Lung (tissue), 12 donors: ENCODE measurements around the gene CHST11. TPM values are rescaled to one million over a fixed set of nuclear protein-coding genes. Genes with fewer than 3 reads are reported as not detected.

Experiments used
- ATAC-seq: fragments of 200-7000 bp; cut with Tn5 transposase; one replicate; pipeline ENCODE4 v1.9.1; 2020; ENCODE audit warnings: moderate number of reproducible peaks; ENCODE audit not compliant: insufficient read depth, low FRiP score
- DNase-seq, 3 donors: peaks; one replicate each; pipeline ENCODE4 v3.0.0-alpha.2; 2013 to 2017
- H3K27ac ChIP-seq, 2 donors: one replicate each; pipeline ENCODE4 v1.5.1; 2013; ENCODE audit warnings: mild to moderate bottlenecking in 2 of 2, moderate library complexity in 2 of 2, control low read depth in 1 of 2, inconsistent platforms in 1 of 2, low read depth in 1 of 2, low read length in 1 of 2
- H3K27me3 ChIP-seq, 3 donors: one replicate each; pipeline ENCODE4 v1.5.1; 2013; ENCODE audit warnings: low read length in 2 of 3; ENCODE audit not compliant: control insufficient read depth in 3 of 3, insufficient read depth in 3 of 3
- H3K36me3 ChIP-seq, 4 donors: one replicate each; pipeline ENCODE4 v1.5.1; 2013; ENCODE audit warnings: low read length in 4 of 4, mild to moderate bottlenecking in 1 of 4, moderate library complexity in 1 of 4; ENCODE audit not compliant: control insufficient read depth in 4 of 4, insufficient read depth in 4 of 4
- H3K4me1 ChIP-seq, 5 donors: one replicate each; pipeline ENCODE4 v1.5.1; 2013; ENCODE audit warnings: low read length in 5 of 5, mild to moderate bottlenecking in 2 of 5, moderate library complexity in 1 of 5; ENCODE audit not compliant: control insufficient read depth in 5 of 5, insufficient read depth in 5 of 5
- H3K4me3 ChIP-seq: one replicate; pipeline ENCODE4 v1.5.1; 2013; ENCODE audit warnings: mild to moderate bottlenecking, control low read depth, moderate library complexity
- H3K9ac ChIP-seq, 2 donors: one replicate each; pipeline ENCODE4 v1.5.1; 2013; ENCODE audit warnings: low read length in 2 of 2, control low read depth in 1 of 2; ENCODE audit not compliant: insufficient read depth in 1 of 2
- H3K9me3 ChIP-seq, 4 donors: one replicate each; pipeline ENCODE4 v1.5.1; 2013; ENCODE audit warnings: low read length in 3 of 4, mild to moderate bottlenecking in 1 of 4, moderate library complexity in 1 of 4; ENCODE audit not compliant: control insufficient read depth in 4 of 4, insufficient read depth in 3 of 4
- WGBS, 2 donors: extraction: QIAGEN DNeasy Blood & Tissue Kit; methylation state at CpG; one replicate each; pipeline ENCODE4 v1.1.7; 2013; 5-methylcytosine and 5-hydroxymethylcytosine counted together
- polyA plus RNA-seq, 2 donors: library from polyadenylated mRNA; stranded (reverse); fragments of 200-250 nt; gene quantifications; one replicate each; pipeline ENCODE4 v1.2.1, GENCODE V29; 2013
- total RNA-seq, 2 donors: library from RNA; depleted of rRNA in 1 of 2; stranded (reverse); fragments of >200 nt in 1 of 2; gene quantifications; one replicate each; pipeline ENCODE4 v1.2.1, GENCODE V29; 2014 to 2021
- TF ChIP-seq, protein P1 (sequence below): IDR thresholded peaks from 2 replicates; pipeline ENCODE4 v1.5.1; 2012; ENCODE audit warnings: mild to moderate bottlenecking; ENCODE audit errors: control extremely low read depth, extremely low read depth
- donor health status: control.
- donor health status: control.
- donor health status: Bipolar disorder and iron deficiency.
- donor health status: healthy.
- donor health status: DM: yes; HTN: yes; CAD: no.

Gene CHST11
- total and polyA plus RNA-seq, 4 donors, result 9.0 to 63.2 (median 27.7) TPM

DNA sequence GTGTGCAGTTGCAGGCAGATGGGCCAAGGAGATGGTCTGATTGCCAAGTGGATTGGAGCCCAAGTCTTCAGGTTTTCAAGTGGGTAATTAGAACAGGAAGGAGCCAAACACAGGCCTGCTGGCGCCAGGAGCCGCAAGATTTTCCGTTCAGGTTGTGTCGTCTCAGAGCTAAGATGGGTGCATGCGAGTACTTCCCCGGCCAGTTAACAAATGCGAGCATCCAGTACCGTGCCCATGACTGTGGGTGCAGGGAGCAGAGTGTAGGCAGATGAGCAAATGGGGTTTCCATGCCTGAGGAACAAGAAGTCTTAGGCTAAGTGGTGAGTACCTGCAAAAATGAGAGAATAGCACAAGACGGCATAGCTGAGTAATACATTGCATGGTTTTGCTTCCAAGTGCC is 90.5 kb downstream of the CHST11 start:
- TF ChIP-seq, protein P1, sequence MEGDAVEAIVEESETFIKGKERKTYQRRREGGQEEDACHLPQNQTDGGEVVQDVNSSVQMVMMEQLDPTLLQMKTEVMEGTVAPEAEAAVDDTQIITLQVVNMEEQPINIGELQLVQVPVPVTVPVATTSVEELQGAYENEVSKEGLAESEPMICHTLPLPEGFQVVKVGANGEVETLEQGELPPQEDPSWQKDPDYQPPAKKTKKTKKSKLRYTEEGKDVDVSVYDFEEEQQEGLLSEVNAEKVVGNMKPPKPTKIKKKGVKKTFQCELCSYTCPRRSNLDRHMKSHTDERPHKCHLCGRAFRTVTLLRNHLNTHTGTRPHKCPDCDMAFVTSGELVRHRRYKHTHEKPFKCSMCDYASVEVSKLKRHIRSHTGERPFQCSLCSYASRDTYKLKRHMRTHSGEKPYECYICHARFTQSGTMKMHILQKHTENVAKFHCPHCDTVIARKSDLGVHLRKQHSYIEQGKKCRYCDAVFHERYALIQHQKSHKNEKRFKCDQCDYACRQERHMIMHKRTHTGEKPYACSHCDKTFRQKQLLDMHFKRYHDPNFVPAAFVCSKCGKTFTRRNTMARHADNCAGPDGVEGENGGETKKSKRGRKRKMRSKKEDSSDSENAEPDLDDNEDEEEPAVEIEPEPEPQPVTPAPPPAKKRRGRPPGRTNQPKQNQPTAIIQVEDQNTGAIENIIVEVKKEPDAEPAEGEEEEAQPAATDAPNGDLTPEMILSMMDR, result no peak
- no peak for ATAC-seq
- H3K4me3 ChIP-seq, result no peak overlapping the region
- DNase-seq, result no peak
- no peaks in the 10 kb centered on the region for H3K36me3 ChIP-seq
- H3K4me1 ChIP-seq, result peaks cover 0 to 5% (median 0%) of the 10 kb centered on the region in 5 donors
- no peak overlapping the region for H3K9ac ChIP-seq
- 42 to 43% methylated on average over 9 of the region's 9 CpGs for WGBS, 2 donors
- no peaks in the 10 kb centered on the region for H3K27me3 ChIP-seq
- no peak overlapping the region for H3K27ac ChIP-seq
- H3K9me3 ChIP-seq, result no peaks in the 10 kb centered on the region

DNA sequence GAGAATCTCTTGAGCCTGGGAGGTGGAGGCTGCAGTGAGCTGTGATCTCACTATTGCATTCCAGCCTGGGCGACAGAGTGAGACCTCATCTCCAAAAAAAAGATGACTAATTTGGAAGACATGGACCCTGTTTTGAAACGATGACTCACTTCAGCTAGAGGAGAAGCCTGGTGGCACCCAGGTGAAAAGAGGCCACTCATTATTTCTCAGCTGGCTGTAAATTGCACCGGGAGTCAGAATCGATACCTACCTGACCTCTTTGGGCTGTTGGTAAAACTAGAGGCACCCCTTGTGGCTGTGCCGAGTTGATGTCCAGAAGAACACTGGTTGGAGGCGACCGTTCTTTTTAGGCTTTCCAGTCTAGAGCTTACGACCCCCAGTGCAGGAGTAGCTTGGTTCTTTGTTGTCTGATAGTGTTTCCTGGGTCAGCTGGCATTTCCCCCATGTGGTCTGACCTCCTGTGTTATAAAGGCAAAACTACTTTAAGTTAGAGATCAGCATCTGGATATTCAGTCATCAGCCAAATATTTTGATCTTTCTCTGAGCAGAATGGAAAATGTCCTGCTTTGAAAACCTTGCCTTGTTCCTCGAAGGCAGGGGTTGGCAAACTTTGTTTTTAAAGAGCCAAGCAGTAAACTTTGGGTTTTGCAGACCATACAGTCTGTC is 93.2 kb downstream of the CHST11 start:
- H3K9me3 ChIP-seq, result peaks cover 0 to 2% (median 0%) of the 10 kb centered on the region in 4 donors
- no peaks in the 10 kb centered on the region for H3K27me3 ChIP-seq
- ATAC-seq (no peak), DNase-seq (no peak)
- H3K4me3 ChIP-seq, result no peak overlapping the region
- H3K36me3 ChIP-seq, result no peaks in the 10 kb centered on the region
- WGBS, 2 donors, result 89 to 91% methylated on average over 9 of the region's 9 CpGs
- TF ChIP-seq, protein P1, result no peak
- no peak overlapping the region for H3K27ac ChIP-seq
- peaks cover 0 to 8% (median 0%) of the 10 kb centered on the region in 5 donors for H3K4me1 ChIP-seq
- H3K9ac ChIP-seq, result no peak overlapping the region

DNA sequence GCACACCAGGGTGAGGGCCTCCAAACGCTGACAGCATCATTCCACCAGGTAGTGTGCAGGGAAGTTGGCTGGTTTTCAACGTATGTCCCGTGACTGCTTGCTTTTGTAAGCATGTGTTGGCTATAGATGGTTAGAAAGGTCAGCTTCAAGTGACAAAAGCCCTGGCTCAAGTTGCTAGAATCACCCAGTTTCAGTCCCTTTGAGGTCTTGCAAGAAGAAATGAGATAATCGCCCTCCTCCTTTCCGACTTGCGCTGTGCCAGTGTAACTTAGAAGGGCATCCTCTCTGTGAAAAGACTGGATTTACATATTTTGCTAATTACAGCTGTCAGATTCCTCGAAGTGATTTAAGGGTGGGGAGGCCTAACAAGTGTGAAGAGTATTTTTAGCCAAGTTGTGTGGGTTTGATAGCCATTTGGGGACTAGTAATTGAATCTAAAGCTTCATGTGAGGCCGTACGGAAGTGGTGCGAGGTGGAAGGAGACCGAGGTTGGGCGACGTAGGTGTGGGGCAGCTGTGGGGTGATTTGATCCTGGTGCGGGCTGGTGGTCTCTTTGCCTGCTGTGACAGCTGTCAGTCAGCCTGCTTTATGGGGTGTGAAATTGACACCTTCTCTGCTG is 94.7 kb downstream of the CHST11 start:
- Histone ChIP-seq H3K36me3 (no peaks in the 10 kb centered on the region), H3K27ac (no peak overlapping the region), H3K27me3 (no peaks in the 10 kb centered on the region), H3K9me3 (peaks cover 0 to 2% (median 0%) of the 10 kb centered on the region in 4 donors), H3K9ac (no peak overlapping the region), H3K4me3 (no peak overlapping the region), H3K4me1 (peaks cover 0 to 8% (median 0%) of the 10 kb centered on the region in 5 donors)
- ATAC-seq (no peak), DNase-seq (peak in 1 of 3 donors; percentile 13)
- 88 to 91% methylated on average over 14 of the region's 14 CpGs for WGBS, 2 donors
- TF ChIP-seq, protein P1, result no peak
